Measurements from ENCODE around the gene TM4SF1.

Gene TM4SF1

GRCh38 chr3:149356630-149357029, 20.8 kb downstream of the TM4SF1 start:
- H3K4me3 ChIP-seq (ENCODE audit: low read length): no peak overlapping the region
- H3K9ac ChIP-seq (ENCODE audit: low read length): no peak overlapping the region
- no peak for DNase-seq
- no peaks in the 10 kb centered on the region for H3K4me1 ChIP-seq (ENCODE audit: low read length)
- TF ChIP-seq EZH2 (optimal IDR thresholded peaks at IDR 0.05; ENCODE audit: low read depth, low read length): no peak
- TF ChIP-seq EZH2phosphoT487 (IDR thresholded peaks at IDR 0.05; ENCODE audit: low read length): no peak
- no peak for TF ChIP-seq CTCF (IDR thresholded peaks at IDR 0.05; ENCODE audit: low read length)
- no peaks in the 10 kb centered on the region for H3F3A ChIP-seq (ENCODE audit: insufficient read depth, low read length)
- no peaks in the 10 kb centered on the region for H4K20me1 ChIP-seq (ENCODE audit: insufficient read depth, low read length)
- no peaks in the 10 kb centered on the region for H3K9me2 ChIP-seq (replicated peaks; ENCODE audit: insufficient read depth, low read length)
- no peaks in the 10 kb centered on the region for H3K79me2 ChIP-seq (ENCODE audit: low read length)
- H3K4me2 ChIP-seq (ENCODE audit: low read depth, low read length): no peak overlapping the region
- no peak overlapping the region for H2AFZ ChIP-seq (ENCODE audit: low read length)
- no peaks in the 10 kb centered on the region for H3K36me3 ChIP-seq (replicated peaks; ENCODE audit: insufficient read depth, low read length)
- H3K27ac ChIP-seq (ENCODE audit: low read length): no peak overlapping the region
- H3K27me3 ChIP-seq (replicated peaks; ENCODE audit: insufficient read depth, low read length): no peaks in the 10 kb centered on the region
- no peaks in the 10 kb centered on the region for H3K9me3 ChIP-seq (replicated peaks; ENCODE audit: insufficient read depth, low read length)

- H2AFZ ChIP-seq (ENCODE audit: low read length): no peak overlapping the region
- H3K27me3 ChIP-seq (replicated peaks; ENCODE audit: insufficient read depth, low read length): no peaks in the 10 kb centered on the region
- no peaks in the 10 kb centered on the region for H3K9me3 ChIP-seq (replicated peaks; ENCODE audit: insufficient read depth, low read length)
- TF ChIP-seq CTCF (IDR thresholded peaks at IDR 0.05; ENCODE audit: low read length): no peak
- no peak for TF ChIP-seq EZH2phosphoT487 (IDR thresholded peaks at IDR 0.05; ENCODE audit: low read length)
- TF ChIP-seq EZH2 (optimal IDR thresholded peaks at IDR 0.05; ENCODE audit: low read depth, low read length): no peak
- no peaks in the 10 kb centered on the region for H3K9me2 ChIP-seq (replicated peaks; ENCODE audit: insufficient read depth, low read length)
- no peaks in the 10 kb centered on the region for H3K79me2 ChIP-seq (ENCODE audit: low read length)
- no peak overlapping the region for H3K27ac ChIP-seq (ENCODE audit: low read length)
- no peak overlapping the region for H3K4me2 ChIP-seq (ENCODE audit: low read depth, low read length)
- no peaks in the 10 kb centered on the region for H3K4me1 ChIP-seq (ENCODE audit: low read length)
- H4K20me1 ChIP-seq (ENCODE audit: insufficient read depth, low read length): no peaks in the 10 kb centered on the region
- no peak overlapping the region for H3K4me3 ChIP-seq (ENCODE audit: low read length)
- no peak for DNase-seq
- H3K9ac ChIP-seq (ENCODE audit: low read length): no peak overlapping the region
- no peaks in the 10 kb centered on the region for H3K36me3 ChIP-seq (replicated peaks; ENCODE audit: insufficient read depth, low read length)
- H3F3A ChIP-seq (ENCODE audit: insufficient read depth, low read length): no peaks in the 10 kb centered on the region
Measured at GRCh38 chr3:149356044-149356592, 21.3 kb downstream of the TM4SF1 start.

GRCh38 chr3:149353581-149354184, 23.8 kb downstream of the TM4SF1 start:
- Histone ChIP-seq H3K9me2 (replicated peaks; ENCODE audit: insufficient read depth, low read length) (no peaks in the 10 kb centered on the region), H3K27ac (ENCODE audit: low read length) (no peak overlapping the region), H3K36me3 (replicated peaks; ENCODE audit: insufficient read depth, low read length) (no peaks in the 10 kb centered on the region), H3K4me3 (ENCODE audit: low read length) (no peak overlapping the region), H3F3A (ENCODE audit: insufficient read depth, low read length) (no peaks in the 10 kb centered on the region), H3K27me3 (replicated peaks; ENCODE audit: insufficient read depth, low read length) (no peaks in the 10 kb centered on the region), H3K79me2 (ENCODE audit: low read length) (no peaks in the 10 kb centered on the region), H3K9me3 (replicated peaks; ENCODE audit: insufficient read depth, low read length) (no peaks in the 10 kb centered on the region), H3K4me1 (ENCODE audit: low read length) (no peaks in the 10 kb centered on the region), H4K20me1 (ENCODE audit: insufficient read depth, low read length) (no peaks in the 10 kb centered on the region), H3K4me2 (ENCODE audit: low read depth, low read length) (no peak overlapping the region), H2AFZ (ENCODE audit: low read length) (no peak overlapping the region), H3K9ac (ENCODE audit: low read length) (no peak overlapping the region)
- no peak for DNase-seq
- no peak for TF ChIP-seq CTCF (IDR thresholded peaks at IDR 0.05; ENCODE audit: low read length)
- TF ChIP-seq EZH2phosphoT487 (IDR thresholded peaks at IDR 0.05; ENCODE audit: low read length): no peak
- TF ChIP-seq EZH2 (optimal IDR thresholded peaks at IDR 0.05; ENCODE audit: low read depth, low read length): no peak

Data from MM.1S (cell line).